HG03565 (cell line): Measurements from ENCODE around the gene STX16.

Experiments
- ATAC-seq: cut with Tn5 transposase; IDR thresholded peaks from one replicate; pipeline ENCODE4 v1.9.1; 2021; ENCODE audit warnings: mild to moderate bottlenecking, moderate library complexity; ENCODE audit not compliant: unreplicated experiment

STX16 gene

GRCh38 chr20:58650776-58651558, at the start of gene STX16:
STX16 (plus strand) TSS chr20:58651283; CDS start chr20:58652007, 724 bp downstream.
- ATAC-seq = peak; percentile 55

- no peak for ATAC-seq
These were observed 49.0 kb upstream of the STX16 start for GRCh38 chr20:58602124-58602523.

- no peak for ATAC-seq
These were observed 47.4 kb upstream of the STX16 start for GRCh38 chr20:58603721-58604120.

- no peak for ATAC-seq
These were observed 46.8 kb upstream of the STX16 start for GRCh38 chr20:58604128-58604881.

GRCh38 chr20:58605292-58606065, 45.6 kb upstream of the STX16 start:
- no peak for ATAC-seq

GRCh38 chr20:58606184-58606583, 44.9 kb upstream of the STX16 start:
- ATAC-seq = no peak

- no peak for ATAC-seq
These were observed 42.8 kb upstream of the STX16 start for GRCh38 chr20:58608096-58608840.

GRCh38 chr20:58609026-58609425, 42.1 kb upstream of the STX16 start:
- no peak for ATAC-seq

- ATAC-seq = no peak
These were observed 40.8 kb upstream of the STX16 start for GRCh38 chr20:58610071-58610800.

- ATAC-seq = no peak
These were observed 40.3 kb upstream of the STX16 start for GRCh38 chr20:58610811-58611210.

GRCh38 chr20:58611236-58612030, 39.6 kb upstream of the STX16 start:
- ATAC-seq = no peak

GRCh38 chr20:58612121-58612691, 38.9 kb upstream of the STX16 start:
- ATAC-seq = no peak

GRCh38 chr20:58613061-58613854, 37.8 kb upstream of the STX16 start:
- ATAC-seq = no peak

GRCh38 chr20:58614366-58614765, 36.7 kb upstream of the STX16 start:
- ATAC-seq = no peak

- ATAC-seq = no peak
These were observed 35.9 kb upstream of the STX16 start for GRCh38 chr20:58614984-58615760.

- no peak for ATAC-seq
These were observed 34.7 kb upstream of the STX16 start for GRCh38 chr20:58616411-58616810.

- ATAC-seq = no peak
These were observed 33.9 kb upstream of the STX16 start for GRCh38 chr20:58617158-58617557.
